Hepatocyte (in vitro differentiated cells): ENCODE results near the gene CYP27A1. TPM values are rescaled to one million over a fixed set of nuclear protein-coding genes. Genes with fewer than 3 reads are reported as not detected.

Experiments used
- DNase-seq: peaks from one replicate; pipeline ENCODE4 v3.0.0-alpha.2; 2016; ENCODE audit warnings: low spot score
- H2AFZ ChIP-seq: fragments of 200-600 bp; sonication (generic); 2 replicates; pipeline ENCODE4 v1.6.0; 2016; ENCODE audit warnings: antibody characterized with exemption, mild to moderate bottlenecking
- H3K27ac ChIP-seq: fragments of 200-600 bp; sonication (generic); 2 replicates; pipeline ENCODE4 v1.5.1; 2016; ENCODE audit warnings: mild to moderate bottlenecking
- H3K27me3 ChIP-seq: fragments of 200-600 bp; sonication (generic); 2 replicates; pipeline ENCODE4 v1.6.1; 2016
- H3K36me3 ChIP-seq: fragments of 200-600 bp; sonication (generic); replicated peaks from 2 replicates; pipeline ENCODE4 v1.5.1; 2016; ENCODE audit warnings: low read depth; ENCODE audit not compliant: insufficient read depth
- H3K4me1 ChIP-seq: fragments of 200-600 bp; sonication (generic); 2 replicates; pipeline ENCODE4 v1.5.1; 2016; ENCODE audit warnings: mild to moderate bottlenecking, moderate library complexity; ENCODE audit not compliant: insufficient read depth
- H3K4me2 ChIP-seq: fragments of 200-600 bp; sonication (generic); 2 replicates; pipeline ENCODE4 v1.6.0; 2016
- H3K4me3 ChIP-seq: fragments of 200-600 bp; sonication (generic); 2 replicates; pipeline ENCODE4 v1.5.1; 2016; ENCODE audit warnings: mild to moderate bottlenecking
- H3K79me2 ChIP-seq: fragments of 200-600 bp; sonication (generic); 2 replicates; pipeline ENCODE4 v1.6.0; 2017; ENCODE audit warnings: mild to moderate bottlenecking
- H3K9me2 ChIP-seq: fragments of 200-600 bp; sonication (generic); replicated peaks from 2 replicates; pipeline ENCODE4 v1.6.0; 2017; ENCODE audit warnings: mild to moderate bottlenecking; ENCODE audit not compliant: insufficient read depth
- H3K9me3 ChIP-seq: fragments of 200-600 bp; sonication (generic); 2 replicates; pipeline ENCODE4 v1.5.1; 2016; ENCODE audit warnings: low read depth, mild to moderate bottlenecking
- H4K20me1 ChIP-seq: fragments of 200-600 bp; sonication (generic); 2 replicates; pipeline ENCODE4 v1.6.0; 2016; ENCODE audit warnings: mild to moderate bottlenecking; ENCODE audit not compliant: insufficient read depth, poor library complexity, severe bottlenecking
- CTCF ChIP-seq: fragments of 200-600 bp; sonication (generic); IDR thresholded peaks from 2 replicates; pipeline ENCODE4 v1.5.1; 2016; ENCODE audit warnings: antibody characterized with exemption, mild to moderate bottlenecking; ENCODE audit not compliant: poor library complexity
- EZH2 ChIP-seq: fragments of 200-600 bp; sonication (generic); IDR thresholded peaks from 2 replicates; pipeline ENCODE4 v1.6.1; 2016; ENCODE audit warnings: antibody characterized with exemption, mild to moderate bottlenecking, borderline replicate concordance
- EZH2phosphoT487 ChIP-seq: fragments of 200-600 bp; sonication (generic); IDR thresholded peaks from one replicate; pipeline ENCODE4 v1.6.1; 2018; ENCODE audit warnings: antibody characterized with exemption, mild to moderate bottlenecking, low read depth, moderate library complexity; ENCODE audit not compliant: unreplicated experiment, severe bottlenecking
- WGBS: methylation state at CpG from one replicate; pipeline ENCODE4 v1.1.6; 2016; ENCODE audit warnings: low lambda C conversion rate; ENCODE audit errors: missing lambda C conversion rate; 5-methylcytosine and 5-hydroxymethylcytosine counted together
- polyA plus RNA-seq: library from polyadenylated mRNA; unstranded; fragments of >200 nt; fragmentation: Nextera tagmentation; extraction: Ambion mirVana; gene quantifications from 2 replicates; pipeline ENCODE4 v1.2.1, GENCODE V29; 2016
- total RNA-seq: library from RNA; depleted of rRNA; stranded (reverse); fragments of >200 nt; gene quantifications from 2 replicates; pipeline ENCODE4 v1.2.3, GENCODE V29; 2014

CYP27A1 gene
- total and polyA plus RNA-seq, 2 experiments from 2014 or later: 34.5 to 44.8 TPM

- WGBS: 93% methylated on average over 13 of the region's 13 CpGs
- no peak overlapping the region for H3K4me3 ChIP-seq
- H4K20me1 ChIP-seq: no peaks in the 10 kb centered on the region
- no peaks in the 10 kb centered on the region for H3K9me3 ChIP-seq
- H3K79me2 ChIP-seq: peaks cover 7% of the 10 kb centered on the region
- H3K27me3 ChIP-seq: no peaks in the 10 kb centered on the region
- no peak overlapping the region for H2AFZ ChIP-seq
- no peak overlapping the region for H3K4me2 ChIP-seq
- TF ChIP-seq EZH2phosphoT487: no peak
- H3K27ac ChIP-seq: no peak overlapping the region
- no peaks in the 10 kb centered on the region for H3K36me3 ChIP-seq
- no peaks in the 10 kb centered on the region for H3K4me1 ChIP-seq
- no peak for DNase-seq
- H3K9me2 ChIP-seq: no peaks in the 10 kb centered on the region
These were observed 32.7 kb downstream of the CYP27A1 start for GRCh38 chr2:218814540-218815243.

DNA sequence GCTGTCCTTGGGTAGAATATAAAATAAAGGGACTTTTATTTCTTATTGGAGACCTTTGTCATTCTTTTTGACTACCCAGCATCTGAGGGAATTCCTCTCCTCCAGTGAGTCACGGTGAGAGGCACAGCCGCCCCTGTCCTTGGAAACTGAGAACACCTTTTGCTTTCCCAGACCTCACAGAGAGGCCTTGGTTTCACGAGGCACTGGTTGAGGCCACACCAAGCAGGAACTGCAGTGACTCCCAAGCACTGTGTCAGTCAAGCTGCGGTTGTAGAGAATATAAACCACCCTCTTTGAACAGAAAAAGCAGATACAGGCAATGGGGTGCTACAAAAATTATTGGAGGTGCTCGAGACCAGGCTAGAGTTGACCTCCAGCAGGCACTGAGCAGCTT is 33.3 kb downstream of the CYP27A1 start:
- DNase-seq: no peak
- no peaks in the 10 kb centered on the region for H3K9me2 ChIP-seq
- no peaks in the 10 kb centered on the region for H4K20me1 ChIP-seq
- no peak overlapping the region for H3K4me2 ChIP-seq
- WGBS: 90% methylated on average over 5 of the region's 5 CpGs
- H3K4me1 ChIP-seq: no peaks in the 10 kb centered on the region
- H3K79me2 ChIP-seq: peaks cover 4% of the 10 kb centered on the region
- TF ChIP-seq EZH2 (no peak), EZH2phosphoT487 (no peak), CTCF (no peak)
- no peak overlapping the region for H3K27ac ChIP-seq
- no peak overlapping the region for H3K4me3 ChIP-seq
- no peaks in the 10 kb centered on the region for H3K9me3 ChIP-seq
- H3K27me3 ChIP-seq: no peaks in the 10 kb centered on the region
- H3K36me3 ChIP-seq: no peaks in the 10 kb centered on the region
- no peak overlapping the region for H2AFZ ChIP-seq

DNA sequence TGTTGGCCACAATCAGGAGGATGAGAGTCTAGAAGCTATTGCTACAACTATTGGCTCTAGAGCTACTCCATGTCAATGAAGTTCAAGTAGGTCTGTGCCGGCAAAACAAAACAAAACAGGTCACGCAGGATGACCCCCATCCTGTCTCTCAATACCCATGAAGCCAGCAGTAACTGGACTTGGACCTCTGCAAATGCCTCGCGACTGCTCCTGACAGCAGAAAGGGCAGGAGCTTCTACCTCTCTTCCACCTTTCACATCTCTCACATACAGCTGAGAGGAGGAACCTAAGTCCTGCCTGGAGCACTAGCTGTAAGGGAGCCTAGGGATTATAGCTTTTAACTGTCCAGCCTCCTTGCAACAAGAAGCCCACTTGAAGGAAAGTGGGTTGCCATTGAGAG is 33.7 kb downstream of the CYP27A1 start:
- no peak for TF ChIP-seq EZH2
- no peak for TF ChIP-seq EZH2phosphoT487
- no peak for TF ChIP-seq CTCF
- H3K9me3 ChIP-seq: no peaks in the 10 kb centered on the region
- no peaks in the 10 kb centered on the region for H4K20me1 ChIP-seq
- no peaks in the 10 kb centered on the region for H3K27me3 ChIP-seq
- no peak overlapping the region for H3K4me3 ChIP-seq
- H3K9me2 ChIP-seq: no peaks in the 10 kb centered on the region
- H2AFZ ChIP-seq: no peak overlapping the region
- peaks cover under 1% of the 10 kb centered on the region for H3K79me2 ChIP-seq
- 91% methylated on average over 4 of the region's 4 CpGs for WGBS
- H3K4me2 ChIP-seq: no peak overlapping the region
- H3K36me3 ChIP-seq: no peaks in the 10 kb centered on the region
- no peak for DNase-seq
- no peaks in the 10 kb centered on the region for H3K4me1 ChIP-seq
- H3K27ac ChIP-seq: no peak overlapping the region

- H3K79me2 ChIP-seq: no peaks in the 10 kb centered on the region
- no peaks in the 10 kb centered on the region for H4K20me1 ChIP-seq
- H3K4me3 ChIP-seq: no peak overlapping the region
- H3K4me2 ChIP-seq: no peak overlapping the region
- no peaks in the 10 kb centered on the region for H3K27me3 ChIP-seq
- DNase-seq: no peak
- H3K9me3 ChIP-seq: no peaks in the 10 kb centered on the region
- H3K4me1 ChIP-seq: no peaks in the 10 kb centered on the region
- H2AFZ ChIP-seq: no peak overlapping the region
- no peaks in the 10 kb centered on the region for H3K36me3 ChIP-seq
- TF ChIP-seq EZH2phosphoT487 (no peak), CTCF (no peak), EZH2 (no peak)
- WGBS: 87% methylated on average over 2 of the region's 2 CpGs
- H3K9me2 ChIP-seq: no peaks in the 10 kb centered on the region
- H3K27ac ChIP-seq: no peak overlapping the region
These were observed 34.6 kb downstream of the CYP27A1 start for GRCh38 chr2:218816561-218817011.
